Hepatic stellate cell (primary cell): ENCODE data around the gene TGM5.
"Not testable (repeated sequence)": the region's sequence is repeated elsewhere in the genome, so short reads cannot be mapped to it uniquely, and the experiment has no call there.

Source experiments
- DNase-seq: peaks from one replicate; pipeline ENCODE4 v3.0.0; 2011; ENCODE audit warnings: low spot score

TGM5 gene

DNA sequence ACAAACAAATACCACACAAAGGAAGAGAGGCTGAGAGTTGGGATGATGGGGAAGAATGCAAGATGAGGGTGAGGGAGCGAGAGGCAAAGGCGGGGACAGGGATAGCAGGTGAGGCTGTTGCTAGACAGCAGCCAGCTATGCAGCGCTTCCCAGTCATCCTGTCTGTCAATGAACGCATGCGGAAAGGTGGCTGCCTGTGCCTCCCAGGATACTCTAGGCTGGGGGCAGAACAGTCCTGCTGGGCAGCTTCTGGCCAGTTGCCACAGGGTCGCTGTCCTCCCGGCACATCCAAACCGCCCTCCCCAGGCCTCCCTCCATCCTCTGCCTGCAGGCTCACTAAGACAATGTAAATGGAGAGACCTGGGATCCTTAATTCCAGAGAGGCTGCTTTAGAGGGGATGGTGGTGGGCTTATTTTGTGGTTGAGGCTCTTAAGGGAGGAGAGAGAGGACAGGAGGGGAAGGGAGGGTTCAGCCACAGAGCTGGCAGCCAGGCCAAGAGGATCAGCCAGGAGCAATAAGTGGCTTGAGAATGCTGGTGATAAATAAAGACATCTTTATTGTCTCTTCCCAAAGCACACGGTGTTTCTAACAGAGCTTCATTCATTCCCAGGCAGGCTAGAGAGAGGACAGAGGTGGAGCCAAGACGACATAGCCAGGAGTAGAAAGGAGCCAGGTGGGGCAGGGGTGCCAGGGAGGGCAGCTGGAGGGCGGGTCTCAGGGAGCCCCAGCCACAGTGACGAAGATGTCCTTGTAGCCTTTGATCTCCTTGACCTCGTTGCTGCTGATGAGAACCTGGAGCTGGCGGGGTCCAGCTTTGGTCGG, 9.2 kb upstream of the TGM5 start:
- DNase-seq = no peak

DNA sequence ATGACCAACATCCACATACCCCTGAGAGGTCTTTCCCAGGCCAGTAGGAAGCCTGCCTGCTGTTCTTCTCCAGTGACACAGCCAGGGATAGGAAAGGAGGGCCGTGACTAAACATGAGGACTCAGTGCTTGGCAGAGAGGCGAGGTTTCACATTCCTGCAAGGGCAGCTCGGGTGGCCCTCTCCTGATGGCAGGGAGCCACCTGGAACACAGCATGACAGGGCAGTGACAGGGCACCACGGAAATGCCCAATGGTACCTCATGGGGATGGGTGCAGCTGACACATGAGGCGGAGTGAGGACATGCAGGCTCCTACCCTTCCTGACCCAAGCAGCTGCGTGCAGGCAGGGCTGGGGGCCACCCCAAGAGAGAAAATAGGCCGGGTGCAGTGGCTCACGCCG, 7.4 kb upstream of the TGM5 start:
- no peak for DNase-seq

DNA sequence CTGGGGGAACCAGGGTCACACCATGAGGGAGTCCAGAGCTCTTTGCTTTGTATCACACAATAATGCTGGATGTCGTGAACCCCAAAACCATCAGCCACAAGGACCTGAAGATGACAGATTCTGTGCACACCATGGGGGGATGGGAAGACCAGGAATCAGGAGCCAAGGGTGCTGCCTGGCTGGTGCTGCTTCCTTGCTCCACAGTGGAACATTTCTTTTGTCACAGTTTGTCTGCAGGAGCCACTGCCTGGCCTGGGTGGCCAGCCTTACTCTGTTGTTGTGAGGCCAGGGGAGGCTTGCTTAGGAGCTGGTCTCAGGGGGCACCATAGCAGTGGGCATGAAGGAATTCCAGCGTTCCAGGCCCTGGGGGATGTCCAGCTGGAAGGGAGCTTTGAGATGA, 6.5 kb upstream of the TGM5 start:
- DNase-seq = no peak

DNA sequence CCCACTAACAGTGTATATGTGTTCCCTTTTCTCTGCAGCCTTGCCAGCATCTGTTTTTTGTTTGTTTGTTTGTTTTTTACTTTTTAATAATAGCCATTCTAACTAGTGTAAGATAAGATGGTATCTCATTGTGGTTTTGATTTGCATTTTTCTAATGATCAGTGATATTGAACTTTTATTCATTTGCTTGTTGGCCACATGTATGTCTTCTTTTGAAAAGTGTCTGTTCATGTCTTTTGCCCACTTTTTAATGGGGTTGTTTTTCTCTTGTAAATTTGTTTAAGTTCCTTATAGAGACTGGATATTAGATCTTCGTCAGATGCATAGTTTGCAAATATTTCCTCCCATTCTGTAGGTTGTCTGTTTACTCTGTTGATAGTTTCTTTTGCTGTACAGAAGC, 5.2 kb upstream of the TGM5 start:
- not testable (repeated sequence) for DNase-seq

- no peak for DNase-seq
These were observed 4.1 kb upstream of the TGM5 start for GRCh38 chr15:43270676-43271306.

DNA sequence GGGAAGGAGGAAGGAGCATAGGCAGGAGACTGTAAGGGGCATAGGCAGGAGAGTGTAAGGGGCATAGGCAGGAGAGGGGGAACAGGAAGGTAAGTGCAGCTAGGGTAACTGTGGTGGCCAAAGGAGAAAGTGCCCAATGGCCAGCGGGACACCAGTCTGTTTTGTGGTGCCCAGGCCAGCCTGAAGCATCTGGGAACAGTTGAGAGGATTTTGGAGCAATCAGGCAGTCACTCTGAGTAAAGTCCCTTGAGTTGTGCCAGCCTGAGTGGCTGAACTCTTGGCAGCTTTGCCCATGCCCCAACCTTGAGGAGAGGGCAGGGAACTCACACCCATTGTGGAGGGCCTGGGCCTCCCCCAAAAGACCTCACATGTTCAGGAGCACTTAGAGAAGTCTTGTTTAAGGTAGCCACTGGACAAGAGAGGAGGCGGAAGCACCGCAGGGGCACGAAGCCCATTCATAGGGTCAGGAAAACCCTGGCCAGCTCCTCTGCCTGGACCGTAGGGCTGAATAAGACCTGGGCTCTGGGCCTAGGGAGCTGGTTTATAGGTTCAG, 3.5 kb upstream of the TGM5 start:
- DNase-seq = no peak

GRCh38 chr15:43268111-43269105, 1.7 kb upstream of the TGM5 start:
- no peak for DNase-seq

DNA sequence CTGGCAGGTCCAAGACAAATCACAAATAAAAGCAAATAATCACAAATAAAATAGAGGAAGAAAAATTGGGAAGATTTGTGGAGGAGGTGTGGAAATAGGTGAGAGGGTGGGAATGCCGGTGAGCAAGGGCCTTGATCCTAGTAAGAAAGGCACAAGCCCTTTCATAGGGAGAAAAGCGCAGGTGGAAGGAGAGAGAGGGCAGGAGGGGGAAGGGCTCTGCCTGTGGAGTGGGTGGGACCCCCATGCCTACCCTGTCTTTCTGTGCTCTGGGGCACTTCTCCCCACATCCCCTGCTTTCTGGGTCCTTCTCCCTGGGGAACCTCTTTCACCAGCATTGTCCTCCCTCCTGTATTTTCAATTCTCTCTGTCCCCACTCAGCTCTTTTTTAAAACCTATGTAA, 711 bp upstream of the TGM5 start:
- no peak for DNase-seq

DNA sequence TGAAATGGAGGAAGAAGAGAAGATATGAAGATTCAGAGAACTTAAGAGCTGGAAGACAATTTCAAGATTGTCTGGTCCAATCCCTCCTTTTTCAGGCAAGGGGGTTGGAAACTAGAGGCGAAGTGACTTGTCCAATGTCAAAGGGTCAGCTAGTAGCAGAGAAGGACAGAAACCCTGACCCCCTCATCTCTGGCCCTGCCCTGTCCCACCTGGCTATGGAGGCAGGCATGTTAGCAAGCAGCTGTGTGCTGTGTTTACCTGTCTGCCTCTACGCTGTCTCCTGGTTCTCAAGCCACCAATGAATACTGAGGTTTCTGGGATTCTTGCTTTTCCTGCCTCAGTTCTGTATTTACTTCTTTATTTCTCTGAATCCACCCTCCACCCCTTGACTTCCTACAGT, 342 bp downstream of the TGM5 start:
- no peak for DNase-seq

GRCh38 chr15:43260011-43260615, 6.6 kb downstream of the TGM5 start:
- no peak for DNase-seq

- DNase-seq = no peak
These were observed 7.9 kb downstream of the TGM5 start for GRCh38 chr15:43258781-43259180.

DNA sequence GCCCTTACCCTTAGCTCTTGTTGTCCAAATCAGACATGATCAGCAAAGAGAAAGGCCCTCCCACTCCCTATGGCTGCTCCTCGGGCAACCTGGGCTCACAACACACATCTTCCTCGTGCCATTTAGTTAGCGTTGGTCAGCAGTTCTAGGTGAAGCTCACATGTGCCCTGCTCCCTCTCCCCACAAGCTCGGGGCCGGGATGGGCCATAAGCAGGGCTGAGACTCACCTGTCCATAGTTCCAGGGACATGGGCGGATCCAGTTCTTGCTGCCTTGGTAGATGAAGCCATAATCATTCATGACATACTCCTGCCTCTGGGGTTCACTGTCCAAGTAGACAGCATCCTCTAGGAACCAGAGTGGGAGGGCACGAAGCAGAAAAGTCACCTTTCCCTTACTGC, 10.4 kb downstream of the TGM5 start:
- no peak for DNase-seq

- DNase-seq = no peak
These were observed 11.4 kb downstream of the TGM5 start for GRCh38 chr15:43255376-43255775.

- no peak for DNase-seq
These were observed 13.0 kb downstream of the TGM5 start for GRCh38 chr15:43253431-43254403.

- DNase-seq = no peak
These were observed 14.9 kb downstream of the TGM5 start for GRCh38 chr15:43251871-43252250.

GRCh38 chr15:43251185-43251870, 15.4 kb downstream of the TGM5 start:
- no peak for DNase-seq

GRCh38 chr15:43250785-43251184, 15.9 kb downstream of the TGM5 start:
- no peak for DNase-seq

DNA sequence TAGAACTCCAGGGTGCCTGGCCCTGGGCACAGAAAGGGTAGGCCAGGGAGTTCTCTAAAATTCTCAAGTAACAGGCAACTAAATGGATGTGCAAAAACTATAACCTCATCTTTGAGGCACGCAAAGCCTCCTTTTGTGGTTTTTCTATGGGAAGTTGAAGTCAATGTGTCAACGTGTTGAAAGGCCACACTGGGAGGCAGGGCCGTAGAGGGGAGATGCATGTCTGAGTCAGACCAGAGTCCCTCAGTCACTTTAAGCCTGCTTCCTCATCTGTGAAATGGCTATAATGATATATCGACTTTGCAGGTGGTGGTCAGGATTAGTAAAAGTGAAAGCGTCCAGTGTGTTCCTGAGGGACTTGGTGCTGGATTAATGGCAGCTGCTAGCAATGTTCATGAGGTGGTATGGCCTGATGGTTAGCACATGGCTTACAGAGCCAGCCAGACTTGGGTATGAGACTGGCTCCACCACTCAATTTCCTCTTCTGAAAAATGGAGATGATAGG, 17.0 kb downstream of the TGM5 start:
- peak; percentile 88 for DNase-seq

DNA sequence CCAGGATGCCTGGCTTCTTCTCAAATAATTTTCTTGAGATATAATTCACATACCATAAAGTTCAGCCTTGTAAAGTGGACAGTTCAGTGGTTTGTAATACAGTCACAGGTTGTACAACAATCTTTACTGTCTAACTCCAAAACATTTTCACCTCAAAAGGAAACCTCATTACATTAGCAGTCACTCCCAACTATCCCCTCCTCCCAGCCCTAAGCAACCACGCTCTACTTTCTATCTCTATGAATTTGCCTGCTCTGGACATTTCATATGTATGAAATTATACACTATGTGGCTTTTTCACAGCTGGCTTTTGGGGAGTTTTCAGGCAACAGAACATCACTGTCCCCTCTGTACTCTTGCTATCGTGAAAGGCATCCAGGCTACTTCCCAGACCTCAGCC, 17.5 kb downstream of the TGM5 start:
- DNase-seq = no peak

DNA sequence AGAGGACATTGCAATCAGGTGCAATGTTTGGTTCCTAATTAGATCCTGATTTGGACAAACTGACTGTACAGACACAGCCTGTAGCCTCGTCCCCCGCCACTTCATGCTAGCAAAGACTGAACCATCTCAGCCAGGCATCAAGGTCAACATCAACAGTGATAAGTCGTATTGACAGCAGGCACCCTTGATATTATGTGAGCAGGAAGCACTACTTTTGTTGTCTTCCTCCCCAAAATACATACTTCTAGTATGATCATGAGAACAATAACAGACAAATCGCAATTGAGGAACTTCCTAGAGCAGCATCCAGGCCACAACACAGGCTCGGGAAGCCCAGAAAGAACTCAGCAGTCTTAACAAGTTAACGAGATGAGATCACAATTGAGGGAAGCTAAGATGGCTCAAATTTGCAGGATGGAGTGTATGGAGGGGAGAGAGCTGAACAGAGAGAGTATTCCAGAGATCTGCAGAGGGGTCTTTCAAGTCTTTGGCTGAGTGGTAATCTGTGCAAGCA, 20.4 kb downstream of the TGM5 start:
- DNase-seq = no peak
